HepG2 (cell line): ENCODE results near the gene WDR93. TPM values are rescaled to one million over a fixed set of nuclear protein-coding genes. Genes with fewer than 3 reads are reported as not detected.

Experiments used
- AHDC1 ChIP-seq: sonication (generic); formaldehyde crosslinking; IDR thresholded peaks from 2 replicates; pipeline ENCODE4 v1.5.1; 2020; ENCODE audit warnings: mild to moderate bottlenecking, missing genetic modification reagents, borderline replicate concordance
- EHMT2 ChIP-seq: fragments of 200-600 bp; sonication (generic); IDR thresholded peaks from 2 replicates; pipeline ENCODE4 v1.7.0; 2017; ENCODE audit warnings: antibody characterized with exemption, low read depth, low read length, borderline replicate concordance
- FOXK1 ChIP-seq: sonication (generic); formaldehyde crosslinking; IDR thresholded peaks from 2 replicates; pipeline ENCODE4 v1.4.0; 2020; ENCODE audit warnings: low read depth, missing genetic modification reagents, borderline replicate concordance
- GRHL1 ChIP-seq: sonication (generic); formaldehyde crosslinking; conservative IDR thresholded peaks from 2 replicates; pipeline ENCODE4 v1.8.0; 2022; ENCODE audit warnings: missing genetic modification reagents
- HIVEP1 ChIP-seq: sonication (generic); formaldehyde crosslinking; IDR thresholded peaks from 2 replicates; pipeline ENCODE4 v1.4.0; 2020; ENCODE audit warnings: mild to moderate bottlenecking, missing genetic modification reagents
- JDP2 ChIP-seq: sonication (generic); formaldehyde crosslinking; IDR thresholded peaks from 2 replicates; pipeline ENCODE4 v1.8.1; 2022; ENCODE audit warnings: missing genetic modification reagents, borderline replicate concordance
- RAD51 ChIP-seq: fragments of 450-650 bp; IDR thresholded peaks from 2 replicates; pipeline ENCODE4 v1.6.1; 2016; ENCODE audit warnings: borderline replicate concordance
- RFX1 ChIP-seq: fragments of 450-650 bp; IDR thresholded peaks from 2 replicates; pipeline ENCODE4 v1.6.1; 2017
- SCMH1 ChIP-seq: sonication (generic); formaldehyde crosslinking; IDR thresholded peaks from 2 replicates; pipeline ENCODE4 v1.9.0; 2021; ENCODE audit warnings: missing genetic modification reagents, mild to moderate bottlenecking, borderline replicate concordance
- ZKSCAN1 ChIP-seq: fragments of 150-350 bp; IDR thresholded peaks from 2 replicates; pipeline ENCODE4 v1.6.1; 2014; ENCODE audit warnings: low read length
- ZNF230 ChIP-seq: sonication (generic); formaldehyde crosslinking; IDR thresholded peaks from 2 replicates; pipeline ENCODE4 v1.4.0; 2020; ENCODE audit warnings: mild to moderate bottlenecking, missing genetic modification reagents
- ZNF367 ChIP-seq: sonication (generic); formaldehyde crosslinking; IDR thresholded peaks from 2 replicates; pipeline ENCODE4 v1.4.0; 2020; ENCODE audit warnings: missing genetic modification reagents, borderline replicate concordance
- polyA plus RNA-seq, 8 experiments: library from polyadenylated mRNA; depleted of rRNA in 3 of 8; stranded (reverse) in 7 of 8; unstranded in 1 of 8; fragments of >200 nt; fragmentation: Illumina TruSeq in 4 of 8; extraction: Trizol in 4 of 8; gene quantifications; 2 replicates each; pipeline versions ENCODE4 v1.2.1 to v1.2.3, GENCODE V29; 2011 to 2016; ENCODE audit warnings: low read depth in 4 of 8, missing spikeins in 1 of 8, mixed read lengths in 1 of 8; ENCODE audit not compliant: insufficient read depth in 1 of 8
- total RNA-seq, 5 experiments: library from RNA; depleted of rRNA; stranded (reverse); fragments of >200 nt; fragmentation: Illumina TruSeq; extraction: Trizol; gene quantifications; 2 replicates each; pipeline ENCODE4 v1.2.3, GENCODE V29; 2016; ENCODE audit warnings: low read depth in 1 of 5
- TF ChIP-seq, protein P1 (sequence below): sonication (generic); formaldehyde crosslinking; IDR thresholded peaks from 2 replicates; pipeline ENCODE4 v1.4.0; 2020; ENCODE audit warnings: missing genetic modification reagents
- TF ChIP-seq, protein P2 (sequence below): sonication (generic); formaldehyde crosslinking; IDR thresholded peaks from 2 replicates; pipeline ENCODE4 v1.8.0; 2022; ENCODE audit warnings: low read depth, missing genetic modification reagents
- TF ChIP-seq, protein P3 (sequence below): sonication (generic); formaldehyde crosslinking; IDR thresholded peaks from 2 replicates; pipeline ENCODE4 v1.5.0; 2020; ENCODE audit warnings: mild to moderate bottlenecking, missing genetic modification reagents, moderate library complexity

WDR93 gene
- total and polyA plus RNA-seq, 2 of the 13 experiments (the other 11 are each of a cell fraction or from before 2014, with no cell fraction given) = 0.07 TPM; not detected in 1

GRCh38 chr15:89674526-89674925 is 16.1 kb upstream of the WDR93 start (continued):
- TF ChIP-seq, protein P1, sequence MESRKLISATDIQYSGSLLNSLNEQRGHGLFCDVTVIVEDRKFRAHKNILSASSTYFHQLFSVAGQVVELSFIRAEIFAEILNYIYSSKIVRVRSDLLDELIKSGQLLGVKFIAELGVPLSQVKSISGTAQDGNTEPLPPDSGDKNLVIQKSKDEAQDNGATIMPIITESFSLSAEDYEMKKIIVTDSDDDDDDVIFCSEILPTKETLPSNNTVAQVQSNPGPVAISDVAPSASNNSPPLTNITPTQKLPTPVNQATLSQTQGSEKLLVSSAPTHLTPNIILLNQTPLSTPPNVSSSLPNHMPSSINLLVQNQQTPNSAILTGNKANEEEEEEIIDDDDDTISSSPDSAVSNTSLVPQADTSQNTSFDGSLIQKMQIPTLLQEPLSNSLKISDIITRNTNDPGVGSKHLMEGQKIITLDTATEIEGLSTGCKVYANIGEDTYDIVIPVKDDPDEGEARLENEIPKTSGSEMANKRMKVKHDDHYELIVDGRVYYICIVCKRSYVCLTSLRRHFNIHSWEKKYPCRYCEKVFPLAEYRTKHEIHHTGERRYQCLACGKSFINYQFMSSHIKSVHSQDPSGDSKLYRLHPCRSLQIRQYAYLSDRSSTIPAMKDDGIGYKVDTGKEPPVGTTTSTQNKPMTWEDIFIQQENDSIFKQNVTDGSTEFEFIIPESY = no peak
- TF ChIP-seq RAD51 = no peak
- TF ChIP-seq, protein P2, sequence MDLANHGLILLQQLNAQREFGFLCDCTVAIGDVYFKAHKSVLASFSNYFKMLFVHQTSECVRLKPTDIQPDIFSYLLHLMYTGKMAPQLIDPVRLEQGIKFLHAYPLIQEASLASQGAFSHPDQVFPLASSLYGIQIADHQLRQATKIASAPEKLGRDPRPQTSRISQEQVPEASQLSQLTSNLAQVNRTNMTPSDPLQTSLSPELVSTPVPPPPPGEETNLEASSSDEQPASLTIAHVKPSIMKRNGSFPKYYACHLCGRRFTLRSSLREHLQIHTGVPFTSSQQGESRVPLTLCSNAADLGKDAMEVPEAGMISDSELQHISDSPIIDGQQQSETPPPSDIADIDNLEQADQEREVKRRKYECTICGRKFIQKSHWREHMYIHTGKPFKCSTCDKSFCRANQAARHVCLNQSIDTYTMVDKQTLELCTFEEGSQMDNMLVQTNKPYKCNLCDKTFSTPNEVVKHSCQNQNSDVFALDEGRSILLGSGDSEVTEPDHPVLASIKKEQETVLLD = no peak
- TF ChIP-seq, protein P3, sequence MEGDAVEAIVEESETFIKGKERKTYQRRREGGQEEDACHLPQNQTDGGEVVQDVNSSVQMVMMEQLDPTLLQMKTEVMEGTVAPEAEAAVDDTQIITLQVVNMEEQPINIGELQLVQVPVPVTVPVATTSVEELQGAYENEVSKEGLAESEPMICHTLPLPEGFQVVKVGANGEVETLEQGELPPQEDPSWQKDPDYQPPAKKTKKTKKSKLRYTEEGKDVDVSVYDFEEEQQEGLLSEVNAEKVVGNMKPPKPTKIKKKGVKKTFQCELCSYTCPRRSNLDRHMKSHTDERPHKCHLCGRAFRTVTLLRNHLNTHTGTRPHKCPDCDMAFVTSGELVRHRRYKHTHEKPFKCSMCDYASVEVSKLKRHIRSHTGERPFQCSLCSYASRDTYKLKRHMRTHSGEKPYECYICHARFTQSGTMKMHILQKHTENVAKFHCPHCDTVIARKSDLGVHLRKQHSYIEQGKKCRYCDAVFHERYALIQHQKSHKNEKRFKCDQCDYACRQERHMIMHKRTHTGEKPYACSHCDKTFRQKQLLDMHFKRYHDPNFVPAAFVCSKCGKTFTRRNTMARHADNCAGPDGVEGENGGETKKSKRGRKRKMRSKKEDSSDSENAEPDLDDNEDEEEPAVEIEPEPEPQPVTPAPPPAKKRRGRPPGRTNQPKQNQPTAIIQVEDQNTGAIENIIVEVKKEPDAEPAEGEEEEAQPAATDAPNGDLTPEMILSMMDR (CRISPR knock-in tag) = peak; percentile 73
- TF ChIP-seq HIVEP1 (CRISPR knock-in tag) = no peak
- TF ChIP-seq RFX1 = no peak
- TF ChIP-seq JDP2 (CRISPR knock-in tag) = no peak
- no peak for TF ChIP-seq GRHL1 (CRISPR knock-in tag)
- TF ChIP-seq ZNF367 (CRISPR knock-in tag) = no peak
- TF ChIP-seq AHDC1 (CRISPR knock-in tag) = no peak
- peak; percentile 44; the same call in 1 of the 2 replicates for TF ChIP-seq EHMT2
- no peak for TF ChIP-seq ZNF230
- no peak for TF ChIP-seq SCMH1 (CRISPR knock-in tag)
- no peak for TF ChIP-seq FOXK1 (CRISPR knock-in tag)
- TF ChIP-seq ZKSCAN1 = no peak
